HG03378 (cell line): Measurements from ENCODE around the gene AJM1.
"Not testable (repeated sequence)": the region's sequence is repeated elsewhere in the genome, so short reads cannot be mapped to it uniquely, and the experiment has no call there.

Experiments used
- ATAC-seq: cut with Tn5 transposase; IDR thresholded peaks from one replicate; pipeline ENCODE4 v1.9.1; 2021; ENCODE audit warnings: mild to moderate bottlenecking, moderate library complexity; ENCODE audit not compliant: unreplicated experiment

The AJM1 gene

DNA sequence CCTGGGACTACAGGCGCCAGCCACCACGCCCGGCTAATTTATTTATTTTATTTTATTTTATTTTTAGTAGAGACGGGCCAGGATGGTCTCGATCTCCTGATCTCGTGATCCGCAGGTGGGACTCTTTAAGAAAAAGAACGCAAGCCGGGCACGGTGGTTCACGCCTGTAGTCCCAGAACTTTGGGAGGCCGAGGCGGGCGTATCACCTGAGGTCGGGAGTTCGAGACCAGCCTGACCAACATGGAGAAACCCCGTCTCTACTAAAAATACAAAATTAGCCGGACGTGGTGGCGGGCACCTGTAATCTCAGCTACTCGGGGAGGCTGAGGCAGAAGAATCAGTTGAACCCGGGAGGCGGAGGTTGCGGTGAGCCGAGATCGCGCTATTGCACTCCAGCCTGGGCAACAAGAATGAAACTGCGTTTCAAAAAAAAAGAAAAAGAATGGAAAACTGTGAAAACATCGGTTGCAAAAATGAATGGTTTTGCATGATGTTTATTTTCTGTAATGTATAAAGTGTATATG, 24.7 kb downstream of the AJM1 start:
- ATAC-seq, result not testable (repeated sequence)

DNA sequence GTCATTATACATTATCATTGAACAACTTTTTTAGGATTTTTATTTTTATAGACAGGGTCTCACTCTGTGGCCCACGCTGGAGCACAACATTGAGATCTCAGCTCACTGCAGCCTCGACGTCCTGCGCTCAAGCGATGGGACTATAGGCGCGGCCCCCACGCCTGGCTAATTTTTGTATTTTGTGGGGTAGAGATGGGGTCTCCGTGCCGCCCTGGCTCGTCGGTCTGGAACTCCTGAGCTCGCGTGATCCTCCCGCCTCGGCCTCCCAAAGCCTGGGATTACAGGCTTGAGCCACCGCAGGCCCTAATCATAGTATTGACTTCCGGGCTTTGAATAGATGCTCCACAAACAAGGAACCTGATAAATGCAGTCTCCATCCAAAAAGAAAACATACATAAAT, 25.2 kb downstream of the AJM1 start:
- ATAC-seq, result no peak

GRCh38 chr9:136867917-136868316, 25.6 kb downstream of the AJM1 start:
- no peak for ATAC-seq

DNA sequence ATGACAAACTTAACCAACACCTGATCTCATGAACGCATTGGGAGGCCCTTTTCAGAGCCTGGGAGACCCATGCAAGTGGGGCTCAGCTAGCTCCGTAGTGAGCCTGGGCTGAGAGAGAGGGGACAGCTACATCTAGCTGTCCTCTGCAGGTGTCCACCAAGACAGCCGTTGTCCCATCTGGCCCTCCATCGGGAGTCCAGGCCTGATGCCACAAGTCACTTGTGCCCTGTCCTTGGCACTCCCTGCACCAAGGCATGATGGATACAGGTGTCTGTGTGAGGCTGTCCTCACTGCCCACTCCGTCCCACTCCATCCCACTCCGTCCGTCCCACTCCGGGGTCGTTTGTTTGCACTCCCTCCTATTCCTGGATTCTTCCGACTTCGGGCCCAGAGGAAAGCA, 26.4 kb downstream of the AJM1 start:
- ATAC-seq, result no peak

- ATAC-seq, result not testable (repeated sequence)
Measured at GRCh38 chr9:136869611-136870010, 27.3 kb downstream of the AJM1 start.

DNA sequence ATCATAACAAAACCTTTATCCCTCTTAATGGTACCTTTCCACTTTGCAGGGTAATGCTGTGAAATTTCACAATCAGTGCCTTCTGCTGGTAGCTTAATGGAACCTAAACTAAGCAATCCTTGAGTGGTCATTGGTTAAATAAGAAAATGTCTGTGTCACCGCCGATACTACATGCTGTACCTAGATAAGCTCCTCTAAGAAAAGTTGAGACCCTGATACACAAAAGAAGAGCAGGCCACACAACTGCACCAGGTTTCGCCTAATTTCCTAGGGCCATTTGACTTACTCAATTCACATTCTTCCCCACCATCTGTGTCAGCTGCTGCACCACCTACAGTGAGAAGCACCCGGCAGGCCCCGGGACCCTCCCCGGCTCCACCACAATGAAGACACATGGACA, 32.9 kb downstream of the AJM1 start:
- no peak for ATAC-seq

DNA sequence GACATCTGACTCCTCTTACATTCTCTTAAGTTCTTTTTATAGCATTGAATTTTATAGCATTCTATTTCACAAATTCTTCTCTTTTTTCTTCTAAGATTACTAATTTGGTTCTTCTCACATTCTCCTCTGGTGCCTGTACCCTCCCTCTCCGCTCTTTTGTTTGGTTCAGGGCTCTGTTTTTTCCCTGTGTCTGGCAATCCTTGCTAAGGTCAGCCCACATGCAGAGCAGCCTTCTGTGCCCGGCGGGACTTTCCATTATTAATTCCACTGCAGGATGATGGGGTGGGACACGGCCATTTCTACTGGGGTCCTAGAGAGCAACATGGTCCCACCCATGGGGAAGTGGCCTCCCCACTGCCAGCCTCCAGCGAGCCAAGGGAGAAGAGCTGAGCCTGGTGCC, 34.2 kb downstream of the AJM1 start:
- ATAC-seq, result no peak

DNA sequence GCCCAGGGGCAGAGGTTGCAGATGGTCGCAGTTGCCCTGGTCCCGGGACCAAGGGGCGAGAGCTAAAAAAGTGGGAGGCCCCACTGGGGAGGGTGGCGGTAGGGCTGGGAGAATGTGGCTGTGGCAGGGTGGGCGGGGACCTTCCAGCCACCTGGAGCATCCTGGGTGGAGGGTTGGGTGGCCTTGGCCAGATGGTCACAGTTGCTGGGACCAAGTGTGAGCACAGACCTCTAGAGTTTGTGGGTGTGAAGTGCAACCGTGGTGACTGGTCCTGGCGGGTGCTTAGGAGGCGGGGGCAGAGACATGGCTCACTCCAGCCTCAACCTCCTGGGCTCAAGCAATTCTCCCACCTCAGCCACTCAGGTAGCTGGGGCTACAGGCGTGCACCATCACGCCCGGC, 38.4 kb downstream of the AJM1 start:
- no peak for ATAC-seq

- ATAC-seq, result peak; percentile 31
Measured at GRCh38 chr9:136881691-136882108, 39.4 kb downstream of the AJM1 start.

DNA sequence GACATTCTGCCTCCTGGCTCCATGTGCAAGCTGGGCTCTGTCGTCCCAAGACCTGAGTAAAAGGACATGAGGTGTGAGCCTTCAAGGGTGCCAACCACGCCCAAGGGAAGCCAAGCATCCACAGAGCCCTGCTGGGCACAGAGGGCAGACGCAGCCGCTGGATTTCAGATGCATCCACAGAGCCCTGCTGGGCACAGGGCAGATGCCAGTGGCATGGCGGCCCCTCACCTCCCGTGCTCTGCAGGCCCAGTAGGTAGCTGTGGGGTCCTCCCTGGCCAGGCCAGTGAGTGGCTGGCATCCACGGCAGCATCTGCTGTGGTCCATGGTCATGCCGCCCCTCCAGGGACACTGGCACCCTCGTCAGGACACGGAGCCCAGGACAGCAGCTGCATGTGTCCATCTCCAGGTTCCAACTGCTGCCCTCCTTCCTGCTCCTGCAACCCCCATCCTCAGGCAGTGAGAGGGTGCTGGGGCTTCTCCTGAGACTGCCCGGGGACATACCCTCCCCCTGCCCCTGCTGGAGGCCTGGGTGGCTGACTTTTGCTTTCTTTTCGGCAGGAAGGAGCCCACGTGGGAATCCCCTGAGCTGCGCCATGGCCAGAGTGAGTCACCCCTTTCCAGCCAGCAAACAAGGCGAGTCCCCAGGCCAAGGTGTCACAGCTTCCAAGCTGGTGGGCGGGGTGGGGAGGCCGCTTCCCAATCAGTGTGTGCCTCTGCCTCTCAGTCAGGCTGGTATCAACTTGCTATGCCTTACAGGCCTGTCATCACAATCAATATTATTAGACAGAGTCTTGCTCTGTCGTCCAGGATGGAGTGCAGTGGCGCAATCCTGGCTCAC, 40.0 kb downstream of the AJM1 start:
- no peak for ATAC-seq

DNA sequence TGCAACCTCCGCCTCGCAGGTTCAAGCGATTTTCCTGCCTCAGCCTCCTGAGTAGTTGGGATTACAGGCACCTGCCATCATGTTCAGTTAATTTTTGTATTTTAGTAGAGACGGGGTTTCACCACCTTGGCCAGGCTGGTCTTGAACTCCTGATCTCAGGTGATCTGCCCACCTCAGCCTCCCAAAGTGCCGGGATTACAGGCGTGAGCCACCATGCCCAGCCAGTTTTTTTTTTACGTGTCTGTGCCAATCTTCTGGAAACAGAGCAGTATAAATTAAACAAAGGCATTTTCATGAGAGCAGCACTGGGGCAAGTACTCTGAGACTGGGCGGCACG, 40.6 kb downstream of the AJM1 start:
- not testable (repeated sequence) for ATAC-seq

DNA sequence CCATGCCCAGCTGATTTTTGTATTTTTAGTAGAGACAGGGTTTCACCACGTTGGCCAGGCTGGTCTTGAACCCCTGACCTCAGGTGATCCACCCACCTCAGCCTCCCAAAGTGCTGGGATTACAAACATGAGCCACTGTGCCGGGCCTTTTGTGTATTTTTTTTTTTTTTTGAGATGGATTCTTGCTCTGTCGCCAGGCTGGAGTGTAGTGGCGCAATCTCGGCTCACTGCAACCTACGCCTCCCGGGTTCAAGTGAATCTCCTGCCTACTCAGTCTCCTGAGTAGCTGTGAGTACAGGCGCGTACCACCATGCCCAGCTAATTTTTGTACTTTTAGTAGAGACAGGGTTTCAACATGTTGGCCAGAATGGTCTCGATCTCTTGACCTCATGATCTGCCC, 41.4 kb downstream of the AJM1 start:
- ATAC-seq, result not testable (repeated sequence)

GRCh38 chr9:136885950-136886578, 43.8 kb downstream of the AJM1 start, which contains the start of gene TRAF2:
Gene TRAF2, plus strand, starts transcription at chr9:136886516. Its CDS starts 12,225 bp downstream, at chr9:136898741.
- ATAC-seq, result peak; percentile 51

GRCh38 chr9:136886610-136887597, 44.6 kb downstream of the AJM1 start:
- ATAC-seq, result peak; percentile 21

DNA sequence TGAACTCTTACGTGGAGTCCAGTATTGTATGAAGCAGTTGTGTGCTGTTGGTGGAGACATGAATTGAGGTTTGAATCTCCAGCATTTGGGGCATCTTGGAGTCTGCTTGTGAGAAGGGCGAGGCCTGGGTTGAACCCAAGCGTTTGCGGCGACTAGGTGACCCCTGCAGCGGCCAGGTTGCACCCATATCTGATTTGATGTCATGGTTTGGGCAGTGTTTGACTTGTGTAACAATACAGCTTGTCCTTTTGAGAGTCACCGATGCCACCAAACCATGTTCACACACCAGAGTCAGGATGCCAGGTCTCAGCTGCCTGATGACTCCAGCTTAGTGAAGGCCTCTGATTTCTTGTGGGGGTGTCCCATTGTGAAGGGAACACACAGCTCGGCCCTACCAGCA, 46.2 kb downstream of the AJM1 start:
- no peak for ATAC-seq

- no peak for ATAC-seq
Measured at GRCh38 chr9:136889858-136890257, 47.6 kb downstream of the AJM1 start.

- no peak for ATAC-seq
Measured at GRCh38 chr9:136890661-136891060, 48.4 kb downstream of the AJM1 start.
